Midbrain (tissue), 1 donor: ENCODE data around the gene GTF2A1.
"Not testable (repeated sequence)": the region's sequence is repeated elsewhere in the genome, so short reads cannot be mapped to it uniquely, and the experiment has no call there.

Source experiments
- DNase-seq: peaks from one replicate; lab custom pipeline; 2025; lab: John Stamatoyannopoulos, UW

The GTF2A1 gene

GRCh38 chr14:81220830-81221578 is at the start of gene GTF2A1:
TSS of gene GTF2A1 (minus strand) at chr14:81220959. CDS start at chr14:81220518, 441 bp downstream.
- peak; percentile 99 for DNase-seq

- DNase-seq: no peak
Observed at GRCh38 chr14:81269979-81270375, 49.2 kb upstream of the GTF2A1 start.

GRCh38 chr14:81269100-81269978 is 48.6 kb upstream of the GTF2A1 start:
- DNase-seq: peak; percentile 73

GRCh38 chr14:81268016-81268416 is 47.3 kb upstream of the GTF2A1 start:
- no peak for DNase-seq

- DNase-seq: no peak
Observed at GRCh38 chr14:81265636-81266169, 44.9 kb upstream of the GTF2A1 start.

GRCh38 chr14:81264671-81265070 is 43.9 kb upstream of the GTF2A1 start:
- no peak for DNase-seq

DNA sequence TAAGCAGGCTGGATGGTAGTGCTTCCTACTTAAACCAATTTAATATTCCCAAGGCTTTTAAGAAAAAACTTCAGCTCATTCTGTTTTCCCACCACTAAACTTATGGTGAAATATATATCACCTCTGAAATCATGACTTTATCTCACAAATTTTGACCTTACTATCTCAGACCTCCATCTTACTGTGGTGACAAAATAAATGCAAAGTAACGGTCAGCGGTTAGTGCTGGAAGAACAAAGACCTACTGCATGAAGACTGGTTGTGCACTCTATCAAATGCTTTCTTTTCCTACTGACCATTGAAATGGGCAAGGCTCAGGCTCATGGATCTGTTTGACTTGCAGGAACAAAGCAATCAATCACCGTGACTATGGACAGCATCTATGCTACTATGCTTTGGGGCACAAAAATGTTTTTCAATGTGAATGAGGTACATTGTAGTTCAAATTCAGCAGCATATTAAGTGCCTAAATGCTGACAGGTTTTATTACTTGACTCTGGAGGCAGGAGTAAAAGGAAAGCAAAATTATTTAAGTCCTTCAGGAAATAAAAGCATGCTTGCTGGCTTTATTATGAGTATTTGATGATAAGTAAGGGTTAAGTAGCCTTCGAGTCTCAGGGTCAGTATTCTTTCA is 43.1 kb upstream of the GTF2A1 start:
- no peak for DNase-seq

DNA sequence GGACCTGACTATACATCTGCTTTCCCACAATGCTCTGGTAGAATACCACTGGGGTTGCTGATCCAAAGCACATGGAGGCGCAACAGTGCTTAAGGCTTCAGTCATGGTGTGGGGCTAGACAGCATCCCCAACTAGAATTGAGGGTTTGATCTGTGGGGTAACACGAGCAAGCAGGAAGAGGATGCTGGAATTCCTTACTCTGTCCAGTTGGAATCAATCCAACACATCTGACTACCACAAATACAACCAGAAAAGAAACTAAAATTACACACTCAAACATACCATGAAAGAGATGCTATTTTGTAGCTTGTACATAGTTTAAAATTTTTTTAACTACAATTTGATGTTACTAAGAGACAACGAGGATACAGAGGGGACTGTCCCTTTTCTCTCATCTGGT is 40.4 kb upstream of the GTF2A1 start:
- no peak for DNase-seq

DNA sequence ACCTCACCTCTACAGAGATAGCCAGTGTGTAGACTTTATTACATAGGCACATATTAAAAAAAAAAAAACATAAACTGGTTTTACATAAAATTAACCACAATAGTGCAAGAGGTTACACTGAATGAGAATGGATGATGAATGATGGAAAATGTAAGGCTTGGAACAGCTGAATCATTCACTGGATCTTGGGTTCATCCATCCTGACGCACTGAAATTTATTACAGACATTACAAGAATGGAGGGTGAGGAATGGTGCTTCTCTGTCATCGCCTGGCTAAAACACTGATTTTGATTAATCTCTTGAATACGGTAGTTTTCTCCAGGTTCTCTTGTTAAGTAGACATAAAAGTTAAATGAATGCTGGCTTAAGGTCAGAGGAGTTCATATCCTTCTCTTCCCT is 40.0 kb upstream of the GTF2A1 start:
- DNase-seq: no peak

GRCh38 chr14:81256289-81256960 is 35.7 kb upstream of the GTF2A1 start:
- DNase-seq: no peak

DNA sequence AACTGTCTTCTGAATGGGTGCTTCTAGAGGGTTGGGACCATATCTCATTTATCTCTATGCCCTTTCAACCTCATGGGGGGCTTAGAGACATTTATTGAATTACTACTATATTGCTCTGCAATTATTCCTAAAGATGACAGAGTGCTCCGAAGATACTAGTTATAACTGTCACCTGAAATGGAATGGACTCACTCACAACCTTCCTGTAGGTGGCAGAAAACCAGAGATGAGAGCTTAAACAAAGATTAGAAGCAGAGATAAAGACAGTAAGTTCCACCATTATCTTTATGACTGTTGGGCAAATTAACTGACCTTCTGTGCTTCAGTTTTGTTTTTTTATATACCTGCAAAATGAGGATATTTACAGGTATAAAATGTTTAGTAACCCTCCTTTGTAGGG is 31.5 kb upstream of the GTF2A1 start:
- DNase-seq: no peak

DNA sequence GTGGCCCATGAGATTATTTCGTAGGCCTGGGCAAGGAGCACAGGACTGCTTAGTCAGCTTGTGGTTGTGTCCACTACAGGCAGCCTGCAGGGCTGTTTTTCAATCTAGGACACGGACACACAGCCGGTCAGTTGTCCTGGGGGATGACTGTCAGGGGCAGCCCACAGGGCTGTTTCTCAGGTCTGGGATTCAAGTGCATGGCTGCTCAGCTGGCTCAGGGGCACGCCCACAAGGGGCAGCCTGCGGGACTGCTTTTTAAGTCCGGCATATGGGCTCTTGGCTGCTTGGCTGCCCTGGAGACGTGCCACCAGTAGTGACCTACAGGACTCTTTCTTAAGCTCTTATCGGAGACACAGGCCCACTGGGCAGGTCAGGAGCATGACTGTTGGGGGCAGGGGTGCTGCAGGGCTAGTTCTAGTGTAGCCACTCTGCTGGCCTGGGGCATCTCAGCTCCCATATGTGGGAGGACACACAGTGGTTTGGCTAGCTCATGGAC is 26.6 kb upstream of the GTF2A1 start:
- no peak for DNase-seq

DNA sequence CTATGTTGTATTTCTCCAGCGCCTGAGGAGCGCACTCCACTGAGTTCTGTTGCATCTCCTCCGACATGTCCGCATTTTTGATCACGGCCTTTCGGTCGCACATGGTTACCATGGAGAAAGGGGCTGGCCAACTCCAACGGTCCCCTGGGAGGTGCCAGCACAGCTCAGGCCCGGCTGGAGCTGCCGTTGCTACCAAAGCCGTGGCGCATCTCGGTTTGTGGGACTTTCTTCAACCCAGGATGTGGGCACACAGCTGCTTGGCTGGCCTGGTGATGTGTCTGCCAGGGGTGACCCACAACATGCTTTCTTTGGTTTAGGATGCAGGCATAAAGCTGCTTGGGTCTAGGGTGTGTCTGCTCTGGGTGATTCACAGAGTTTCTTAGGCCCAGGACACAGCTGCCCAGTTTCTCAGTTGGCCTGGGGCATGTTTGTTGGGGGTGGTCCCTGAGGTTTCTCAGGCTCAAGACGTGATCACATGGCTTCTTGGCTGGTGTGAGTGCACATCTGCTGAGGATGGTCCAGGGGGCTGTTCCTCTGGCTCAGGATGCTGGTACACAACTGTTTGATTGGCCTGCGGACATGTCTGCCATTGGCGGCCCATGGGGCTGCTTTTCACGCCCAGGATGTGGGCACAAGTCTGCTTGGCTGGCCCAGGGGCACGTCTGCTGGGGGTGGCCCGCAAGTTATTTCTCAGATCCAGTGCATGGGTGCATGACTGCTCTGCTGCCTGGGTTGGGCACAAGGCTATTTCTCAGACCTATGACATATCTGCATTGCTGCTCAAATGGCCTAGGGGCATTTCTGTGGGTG is 25.9 kb upstream of the GTF2A1 start:
- no peak for DNase-seq

DNA sequence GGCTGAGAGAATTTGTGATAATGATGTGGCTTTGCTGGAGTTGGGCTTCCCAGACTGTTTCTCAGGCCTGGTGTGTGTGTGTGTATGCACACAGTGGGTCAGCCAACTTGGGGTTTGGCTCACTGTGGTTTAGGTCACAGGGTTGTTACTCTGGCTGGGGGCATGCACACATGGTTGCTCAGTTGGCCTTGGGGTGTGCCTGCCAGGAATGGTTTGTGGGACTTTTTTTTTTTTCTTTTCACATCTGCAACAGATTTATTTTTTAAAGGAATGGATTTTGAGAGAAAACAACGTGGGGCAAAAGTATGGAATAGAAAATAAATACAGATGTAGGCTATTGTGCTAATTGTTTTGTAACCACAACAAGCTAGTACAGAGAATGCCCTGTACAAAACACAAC is 25.0 kb upstream of the GTF2A1 start:
- DNase-seq: no peak

- DNase-seq: not testable (repeated sequence)
Observed at GRCh38 chr14:81244431-81244830, 23.7 kb upstream of the GTF2A1 start.

- DNase-seq: no peak
Observed at GRCh38 chr14:81243499-81243898, 22.7 kb upstream of the GTF2A1 start.

- DNase-seq: not testable (repeated sequence)
Observed at GRCh38 chr14:81236849-81237248, 16.1 kb upstream of the GTF2A1 start.

DNA sequence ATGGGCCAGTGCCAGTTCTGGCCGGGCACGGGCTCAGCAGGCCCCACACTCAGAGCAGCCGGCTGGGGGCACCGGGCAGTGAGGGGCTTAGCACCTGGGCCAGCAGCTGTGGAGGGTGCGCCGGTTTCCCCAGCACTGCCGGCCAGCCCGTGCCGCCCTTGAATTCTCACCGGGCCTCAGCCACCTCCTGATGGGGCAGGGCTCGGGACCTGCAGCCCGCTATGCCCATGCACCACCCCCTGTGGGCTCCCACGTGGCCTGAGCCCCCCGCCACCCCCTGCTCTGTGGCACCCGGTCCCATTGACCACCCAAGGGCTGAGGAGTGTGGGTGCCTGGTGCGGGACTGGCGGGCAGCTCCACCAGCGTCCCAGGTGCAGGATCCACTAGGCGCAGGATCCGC is 15.4 kb upstream of the GTF2A1 start:
- no peak for DNase-seq

DNA sequence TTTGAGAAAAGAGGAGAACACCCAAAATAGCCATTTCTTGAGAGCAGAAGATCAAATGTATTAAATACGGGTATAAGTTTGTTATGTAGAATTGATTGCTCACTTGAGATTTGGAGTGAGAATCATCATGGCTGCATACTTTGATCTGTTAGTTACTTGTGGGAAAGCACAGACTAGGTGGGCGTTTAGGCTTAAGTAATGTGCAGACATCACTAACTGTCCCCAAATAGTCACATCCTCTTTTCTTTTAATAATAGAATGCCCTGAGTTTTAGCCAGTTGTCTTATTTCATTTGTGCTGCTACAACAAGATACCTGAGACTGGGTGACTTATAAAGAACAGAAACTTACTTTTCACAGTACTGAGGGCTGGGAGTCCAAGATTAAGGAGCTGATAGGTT is 14.3 kb upstream of the GTF2A1 start:
- no peak for DNase-seq

GRCh38 chr14:81234278-81234677 is 13.5 kb upstream of the GTF2A1 start:
- DNase-seq: no peak

- DNase-seq: no peak
Observed at GRCh38 chr14:81233615-81234014, 12.9 kb upstream of the GTF2A1 start.
